ENCODE data around the gene ADGRF4. TPM values are rescaled to one million over a fixed set of nuclear protein-coding genes. Genes with fewer than 3 reads are reported as not detected.

The ADGRF4 gene
- total RNA-seq, 1 donor from 2014 or later = not detected

DNA sequence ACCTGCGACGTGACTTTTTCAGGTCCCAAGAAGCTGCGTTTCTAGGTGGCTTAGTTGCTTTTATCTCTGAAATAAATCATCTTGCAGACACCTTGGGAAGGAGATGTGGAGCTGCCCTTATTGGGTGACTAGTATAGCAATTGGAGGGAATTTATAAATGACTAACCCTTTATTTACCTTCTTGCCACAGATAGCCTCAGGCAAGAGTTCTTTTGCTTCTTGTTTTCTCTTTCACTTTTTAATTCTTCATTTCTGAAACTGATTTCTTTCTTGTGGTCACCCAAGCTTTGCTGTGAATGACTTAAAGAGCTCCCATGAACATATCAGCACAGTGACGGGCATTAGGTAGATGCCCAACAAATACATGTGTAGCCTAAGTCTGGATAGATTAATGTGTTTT lies 3.0 kb downstream of the ADGRF4 start:
- no peaks in the 10 kb centered on the region for H3K4me1 ChIP-seq
- H3K9me3 ChIP-seq = no peaks in the 10 kb centered on the region
- DNase-seq = no peak
- H3K4me3 ChIP-seq = no peak overlapping the region
- no peaks in the 10 kb centered on the region for H3K36me3 ChIP-seq
- H3K27ac ChIP-seq = no peak overlapping the region
- intact Hi-C loops (cut with DNase I) = no loop called here
- H3K27me3 ChIP-seq = no peaks in the 10 kb centered on the region
- TF ChIP-seq, protein P1, sequence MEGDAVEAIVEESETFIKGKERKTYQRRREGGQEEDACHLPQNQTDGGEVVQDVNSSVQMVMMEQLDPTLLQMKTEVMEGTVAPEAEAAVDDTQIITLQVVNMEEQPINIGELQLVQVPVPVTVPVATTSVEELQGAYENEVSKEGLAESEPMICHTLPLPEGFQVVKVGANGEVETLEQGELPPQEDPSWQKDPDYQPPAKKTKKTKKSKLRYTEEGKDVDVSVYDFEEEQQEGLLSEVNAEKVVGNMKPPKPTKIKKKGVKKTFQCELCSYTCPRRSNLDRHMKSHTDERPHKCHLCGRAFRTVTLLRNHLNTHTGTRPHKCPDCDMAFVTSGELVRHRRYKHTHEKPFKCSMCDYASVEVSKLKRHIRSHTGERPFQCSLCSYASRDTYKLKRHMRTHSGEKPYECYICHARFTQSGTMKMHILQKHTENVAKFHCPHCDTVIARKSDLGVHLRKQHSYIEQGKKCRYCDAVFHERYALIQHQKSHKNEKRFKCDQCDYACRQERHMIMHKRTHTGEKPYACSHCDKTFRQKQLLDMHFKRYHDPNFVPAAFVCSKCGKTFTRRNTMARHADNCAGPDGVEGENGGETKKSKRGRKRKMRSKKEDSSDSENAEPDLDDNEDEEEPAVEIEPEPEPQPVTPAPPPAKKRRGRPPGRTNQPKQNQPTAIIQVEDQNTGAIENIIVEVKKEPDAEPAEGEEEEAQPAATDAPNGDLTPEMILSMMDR (IDR thresholded peaks at IDR 0.05) = no peak
- no peak for ATAC-seq

DNA sequence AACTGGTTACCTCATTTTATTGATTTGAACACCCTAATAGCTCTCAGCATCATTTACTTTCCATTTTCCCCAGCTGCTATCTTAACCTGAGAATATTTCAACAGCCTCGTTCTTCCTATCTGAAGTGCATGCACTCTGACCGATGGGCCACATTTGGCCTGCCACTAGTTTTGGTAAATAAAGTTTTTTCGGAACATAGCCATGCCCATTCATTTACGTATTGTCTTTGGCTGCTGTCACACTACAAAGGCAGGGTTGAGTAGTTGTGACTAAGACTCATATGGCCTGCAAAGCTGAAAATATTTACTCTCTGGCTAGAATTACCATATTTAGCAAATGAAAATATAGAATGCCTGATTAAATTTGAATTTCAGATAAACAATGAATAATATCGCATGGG lies 10.8 kb downstream of the ADGRF4 start:
- Histone ChIP-seq H3K27ac (no peak overlapping the region), H3K27me3 (no peaks in the 10 kb centered on the region), H3K4me1 (no peaks in the 10 kb centered on the region), H3K4me3 (no peak overlapping the region), H3K9me3 (no peaks in the 10 kb centered on the region), H3K36me3 (no peaks in the 10 kb centered on the region)
- DNase-seq (no peak), ATAC-seq (no peak)
- intact Hi-C loops (cut with DNase I) = no loop called here
- TF ChIP-seq, protein P1 (IDR thresholded peaks at IDR 0.05) = no peak

GRCh38 chr6:47710295-47710694 lies 11.9 kb downstream of the ADGRF4 start:
- intact Hi-C loops (cut with DNase I) = no loop called here
- Histone ChIP-seq H3K4me1 (no peaks in the 10 kb centered on the region), H3K9me3 (no peaks in the 10 kb centered on the region), H3K27ac (no peak overlapping the region), H3K4me3 (no peak overlapping the region), H3K36me3 (no peaks in the 10 kb centered on the region), H3K27me3 (no peaks in the 10 kb centered on the region)
- ATAC-seq (no peak), DNase-seq (no peak)
- TF ChIP-seq, protein P1 (IDR thresholded peaks at IDR 0.05) = no peak

- Histone ChIP-seq H3K9me3 (no peaks in the 10 kb centered on the region), H3K4me1 (no peaks in the 10 kb centered on the region), H3K27ac (no peak overlapping the region), H3K4me3 (no peak overlapping the region), H3K27me3 (no peaks in the 10 kb centered on the region), H3K36me3 (no peaks in the 10 kb centered on the region)
- TF ChIP-seq, protein P1 (IDR thresholded peaks at IDR 0.05) = no peak
- intact Hi-C loops (cut with DNase I) = no loop called here
- DNase-seq = no peak
- ATAC-seq = no peak
These were observed 14.8 kb downstream of the ADGRF4 start for GRCh38 chr6:47713200-47713599.

GRCh38 chr6:47714802-47715201 lies 16.4 kb downstream of the ADGRF4 start:
- no peak for ATAC-seq
- Histone ChIP-seq H3K27ac (no peak overlapping the region), H3K9me3 (no peaks in the 10 kb centered on the region), H3K27me3 (no peaks in the 10 kb centered on the region), H3K36me3 (no peaks in the 10 kb centered on the region), H3K4me3 (no peak overlapping the region), H3K4me1 (no peaks in the 10 kb centered on the region)
- TF ChIP-seq, protein P1 (IDR thresholded peaks at IDR 0.05) = no peak
- intact Hi-C loops (cut with DNase I) = no loop called here
- no peak for DNase-seq

GRCh38 chr6:47715782-47716181 lies 17.4 kb downstream of the ADGRF4 start:
- ATAC-seq = no peak
- TF ChIP-seq, protein P1 (IDR thresholded peaks at IDR 0.05) = no peak
- DNase-seq = no peak
- no peak overlapping the region for H3K4me3 ChIP-seq
- H3K9me3 ChIP-seq = no peaks in the 10 kb centered on the region
- no peaks in the 10 kb centered on the region for H3K4me1 ChIP-seq
- no peaks in the 10 kb centered on the region for H3K27me3 ChIP-seq
- no peaks in the 10 kb centered on the region for H3K36me3 ChIP-seq
- intact Hi-C loops (cut with DNase I) = no loop called here
- no peak overlapping the region for H3K27ac ChIP-seq
